SH-SY5Y (cell line): Measurements from ENCODE around the gene SUGCT.

Source experiments
- GATA2 ChIP-seq: IDR thresholded peaks from 2 replicates; pipeline ENCODE4 v1.6.1; 2011; ENCODE audit warnings: mild to moderate bottlenecking, low read depth, low read length
- GATA3 ChIP-seq: IDR thresholded peaks from 2 replicates; pipeline ENCODE4 v1.6.1; 2011; ENCODE audit warnings: low read depth, mild to moderate bottlenecking, low read length, moderate library complexity

- TF ChIP-seq GATA2 (no peak), GATA3 (no peak)
Measured at GRCh38 chr7:40213291-40213690, 78.5 kb downstream of the SUGCT start.
